GM18502 (cell line): ENCODE measurements around the gene USP25.

Source experiments
- ATAC-seq: cut with Tn5 transposase; IDR thresholded peaks from one replicate; pipeline ENCODE4 v1.9.1; 2021; ENCODE audit warnings: mild to moderate bottlenecking; ENCODE audit not compliant: unreplicated experiment, poor library complexity

USP25 gene

DNA sequence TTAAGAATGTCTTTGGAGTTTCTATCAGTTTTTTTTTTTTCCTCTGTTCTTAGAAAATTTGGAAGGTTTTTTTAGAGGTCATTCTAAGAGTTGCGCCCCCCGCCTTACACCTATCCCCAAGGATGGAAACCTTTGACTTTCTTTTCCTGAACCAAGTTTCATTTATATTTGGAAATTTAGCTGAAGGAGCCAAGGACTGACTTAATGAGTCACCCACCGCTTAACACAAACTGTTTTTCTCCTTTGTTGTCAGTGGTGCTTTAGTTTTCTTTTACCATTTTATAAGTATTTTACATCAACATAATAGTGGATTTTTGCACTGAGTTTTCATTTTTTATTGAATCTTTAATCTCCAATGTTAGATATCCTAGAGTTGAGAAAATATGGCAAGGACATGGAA is 25.3 kb downstream of the USP25 start:
- ATAC-seq, result no peak

DNA sequence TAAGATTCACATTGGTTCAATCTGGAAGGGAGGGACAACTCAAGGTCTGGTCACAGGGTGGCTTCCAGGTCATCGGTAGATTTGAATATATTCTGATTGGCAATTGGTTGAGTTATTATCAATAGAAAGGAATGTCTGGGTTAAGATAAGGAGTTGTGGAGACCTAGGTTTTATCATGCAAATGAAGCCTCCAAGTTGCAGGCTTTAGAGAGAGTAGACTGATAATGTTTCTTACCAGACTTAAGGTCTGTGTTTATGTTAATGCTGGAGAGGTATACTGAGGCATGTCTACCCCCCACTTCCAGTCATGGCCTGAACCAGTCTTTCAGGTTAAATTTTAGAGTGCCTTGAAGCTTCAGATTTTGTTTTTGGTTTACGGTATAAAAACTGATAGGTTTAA is 29.7 kb downstream of the USP25 start:
- ATAC-seq, result no peak

DNA sequence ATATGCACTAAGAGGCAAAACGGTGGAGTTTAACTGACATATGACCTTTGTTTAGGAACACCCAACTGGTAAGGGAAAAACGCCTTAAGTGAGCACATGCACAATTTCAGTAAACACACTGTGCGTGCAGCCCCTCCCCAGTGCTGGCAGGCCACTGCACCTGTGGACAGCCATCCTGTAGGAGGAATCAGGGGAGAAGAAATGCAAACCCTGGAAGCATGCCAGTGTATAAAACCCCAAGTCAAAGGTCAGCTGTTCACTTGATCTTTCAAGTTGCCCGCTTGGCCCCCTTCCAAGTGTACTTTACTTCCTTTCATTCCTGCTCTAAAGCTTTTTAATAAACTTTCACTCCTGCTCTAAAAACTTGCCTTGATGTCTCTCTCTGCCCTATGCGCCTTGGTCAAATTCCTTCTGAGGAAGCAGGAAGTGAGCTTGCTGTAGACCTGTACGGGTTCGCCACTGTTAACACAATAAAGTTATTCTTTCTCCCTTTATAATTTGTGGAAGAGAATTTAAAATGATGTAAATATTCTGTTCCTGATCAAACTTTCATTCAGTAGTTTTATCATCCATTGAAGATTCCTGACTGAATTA is 31.8 kb downstream of the USP25 start:
- no peak for ATAC-seq

DNA sequence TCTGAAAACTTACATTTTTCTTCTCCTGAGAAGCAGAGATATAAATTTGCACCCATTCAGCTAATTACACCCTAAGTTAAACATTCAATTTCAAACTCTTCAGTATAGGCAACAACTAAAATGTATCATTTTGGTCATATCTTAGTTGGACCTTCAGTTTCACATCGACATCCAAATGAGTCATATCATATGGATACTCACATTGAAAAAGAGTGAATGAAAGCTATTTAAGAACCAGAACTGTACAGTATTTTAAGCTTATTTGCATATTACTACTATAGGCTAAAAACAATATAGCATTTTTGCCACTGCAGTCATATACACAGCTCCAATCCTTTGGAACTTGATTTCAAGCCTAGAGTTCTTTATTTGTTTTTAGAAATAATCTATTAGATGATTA is 33.6 kb downstream of the USP25 start:
- no peak for ATAC-seq

DNA sequence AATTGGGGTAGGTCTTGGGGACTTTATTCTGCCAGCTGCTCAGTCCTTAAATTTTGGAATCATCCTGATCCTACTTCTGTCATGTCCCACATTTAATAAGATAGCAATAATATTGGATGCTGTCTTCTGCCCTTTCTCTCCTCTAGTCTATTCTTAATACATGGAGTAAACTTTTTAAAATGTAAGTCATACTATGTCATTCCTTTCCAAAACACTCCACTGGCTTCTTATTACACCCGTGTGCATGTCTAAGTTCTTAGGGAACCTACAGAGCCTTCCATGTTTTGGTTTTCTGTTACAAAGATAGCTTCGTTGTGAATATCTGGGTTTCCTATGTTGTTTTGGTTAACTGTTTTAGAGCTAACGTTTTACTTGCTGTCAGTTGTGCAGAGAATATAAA is 35.1 kb downstream of the USP25 start:
- ATAC-seq, result no peak

DNA sequence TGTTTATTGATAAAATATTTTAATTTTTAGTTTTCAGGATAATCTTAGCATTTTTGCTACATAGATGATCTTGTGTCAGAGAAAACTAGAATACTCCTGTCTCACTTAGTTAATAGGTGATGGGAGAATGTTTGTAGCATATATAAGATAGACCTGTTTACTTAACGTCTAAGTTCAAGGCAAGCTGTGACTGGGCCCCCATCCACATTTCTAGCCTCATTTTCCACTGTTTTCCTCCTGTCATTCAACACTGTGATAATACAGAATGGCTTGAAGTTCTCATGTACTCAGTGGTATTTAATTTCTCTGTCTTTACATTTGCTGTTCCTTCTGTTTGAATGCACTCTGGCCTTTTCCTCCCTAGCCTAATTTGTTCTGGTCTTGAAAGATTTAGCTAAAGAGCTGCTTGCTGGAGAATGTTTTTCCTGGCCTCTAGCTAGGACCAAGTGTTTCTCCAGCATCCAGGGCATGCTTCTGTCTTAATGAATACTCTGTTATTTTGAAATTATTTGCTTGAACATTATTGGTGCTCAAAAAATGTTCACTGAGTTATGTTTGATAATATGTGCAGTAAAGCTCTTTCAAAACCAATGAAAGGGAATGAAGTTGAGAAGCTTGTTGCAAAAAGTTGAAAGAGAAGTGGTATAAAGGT is 37.3 kb downstream of the USP25 start:
- no peak for ATAC-seq

DNA sequence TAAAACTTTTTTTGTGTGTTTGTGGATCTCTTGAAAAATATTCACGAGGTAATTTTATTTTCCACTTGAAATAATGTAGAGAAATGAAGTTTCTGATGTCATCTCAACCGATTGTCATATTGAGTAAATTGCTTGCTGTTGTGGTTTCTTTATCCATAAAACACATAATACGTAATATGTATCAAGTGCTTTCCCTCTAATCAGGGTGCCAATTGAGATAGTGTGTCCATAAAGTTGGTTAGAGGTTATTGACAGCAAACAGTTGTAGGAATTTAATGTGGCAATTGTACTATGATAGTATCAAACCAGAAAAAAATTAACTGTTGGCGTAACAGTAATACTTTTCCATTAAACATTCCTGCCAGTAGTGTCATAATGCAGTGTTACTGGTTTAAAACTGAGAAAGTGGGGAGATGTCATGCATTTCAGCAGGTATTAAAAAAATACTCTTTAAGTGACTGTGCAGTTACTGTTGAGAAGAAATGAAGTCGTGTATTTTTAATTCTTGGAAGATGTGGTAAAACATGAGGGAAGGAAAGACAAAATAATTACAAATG is 38.3 kb downstream of the USP25 start:
- no peak for ATAC-seq

DNA sequence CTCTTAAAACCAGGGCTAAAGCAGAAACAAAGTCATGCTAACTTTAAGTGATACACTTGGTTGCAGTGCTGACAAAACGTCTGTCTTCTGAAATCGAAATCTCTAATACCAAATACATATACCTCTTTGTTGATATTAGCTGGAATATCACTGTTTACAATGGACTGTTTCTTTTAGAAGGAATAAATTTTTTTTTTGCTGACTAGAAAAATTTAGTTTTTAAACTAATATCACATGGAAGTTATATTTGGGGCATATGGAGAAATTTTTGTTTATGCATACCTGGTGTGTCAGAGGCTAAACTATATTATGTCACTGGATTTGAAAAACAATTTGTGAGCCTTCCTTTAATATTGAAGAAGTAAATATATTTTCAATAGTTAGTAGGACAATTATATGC is 39.1 kb downstream of the USP25 start:
- no peak for ATAC-seq

DNA sequence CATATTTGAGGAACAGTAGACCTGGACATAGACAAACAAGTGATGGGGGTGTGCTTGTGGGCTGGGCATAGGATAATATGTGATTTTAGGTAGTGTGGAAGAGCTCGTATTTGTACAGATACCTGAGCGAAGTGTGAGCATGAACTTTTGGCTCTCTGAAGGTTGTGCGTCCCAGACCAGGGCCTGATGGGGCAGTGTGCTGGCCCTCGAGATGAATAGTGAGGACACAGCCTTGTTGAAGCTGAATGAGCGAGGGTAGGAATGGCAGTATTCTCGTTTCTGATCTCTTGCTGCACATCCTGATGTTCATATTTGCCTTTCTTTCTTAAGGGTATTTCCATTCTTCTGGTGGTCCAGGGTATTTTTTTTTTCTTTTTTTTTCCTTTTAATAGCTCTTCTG is 41.5 kb downstream of the USP25 start:
- no peak for ATAC-seq

DNA sequence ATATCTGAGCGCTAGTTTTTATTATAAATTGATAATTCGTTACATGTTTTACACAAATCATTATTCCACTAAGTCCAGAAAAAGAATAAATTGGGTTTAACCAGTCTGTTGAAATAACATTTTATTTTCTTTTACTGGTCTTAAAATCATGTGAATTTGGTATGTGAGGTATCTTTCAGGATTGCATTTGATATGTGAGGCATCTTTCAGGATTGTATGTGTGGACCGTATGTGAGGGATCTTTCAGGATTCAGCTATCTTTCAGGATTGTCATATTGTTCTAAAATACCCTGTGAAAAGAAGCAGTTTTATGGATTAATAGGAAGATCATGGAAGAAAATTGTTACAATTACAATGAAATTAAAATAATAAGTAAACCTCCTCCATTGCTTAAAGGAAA is 42.9 kb downstream of the USP25 start:
- no peak for ATAC-seq

DNA sequence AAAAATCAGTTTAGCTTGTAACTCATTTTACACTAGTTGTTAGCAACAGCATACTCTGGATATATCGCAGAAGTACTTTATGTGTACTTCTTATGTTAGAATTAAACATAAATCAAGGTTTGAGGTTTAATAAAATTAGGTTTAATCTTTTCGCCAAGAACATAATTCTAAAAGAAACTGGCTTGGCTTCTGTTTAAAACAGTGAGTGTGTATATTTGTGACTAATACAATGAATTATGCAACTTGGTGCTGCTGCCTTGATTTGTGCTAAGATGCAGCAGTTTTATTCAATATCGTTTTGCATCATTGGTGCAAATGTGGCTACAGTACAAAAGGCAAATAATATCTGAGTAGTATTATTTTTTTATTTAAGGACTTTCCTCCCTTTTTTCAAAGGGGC is 44.8 kb downstream of the USP25 start:
- no peak for ATAC-seq

DNA sequence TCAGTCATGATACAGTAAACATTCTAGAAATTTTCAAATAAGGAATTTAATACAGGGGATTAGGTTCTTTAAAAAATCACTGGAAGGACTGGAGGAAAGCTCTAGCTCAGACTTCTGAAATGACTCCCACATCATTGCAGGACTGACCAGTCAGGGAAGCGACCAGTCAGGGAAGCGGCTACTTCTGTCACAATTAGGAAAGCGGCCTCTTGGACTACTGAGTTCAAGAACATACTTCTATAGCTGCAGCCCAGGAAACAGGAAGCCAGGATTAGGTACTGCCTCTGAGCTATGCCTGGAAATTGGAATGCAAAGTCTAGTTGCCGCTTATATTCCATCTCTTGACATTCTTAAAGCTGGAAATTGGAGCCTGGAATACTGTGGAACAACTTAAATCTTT is 45.5 kb downstream of the USP25 start:
- ATAC-seq, result no peak

DNA sequence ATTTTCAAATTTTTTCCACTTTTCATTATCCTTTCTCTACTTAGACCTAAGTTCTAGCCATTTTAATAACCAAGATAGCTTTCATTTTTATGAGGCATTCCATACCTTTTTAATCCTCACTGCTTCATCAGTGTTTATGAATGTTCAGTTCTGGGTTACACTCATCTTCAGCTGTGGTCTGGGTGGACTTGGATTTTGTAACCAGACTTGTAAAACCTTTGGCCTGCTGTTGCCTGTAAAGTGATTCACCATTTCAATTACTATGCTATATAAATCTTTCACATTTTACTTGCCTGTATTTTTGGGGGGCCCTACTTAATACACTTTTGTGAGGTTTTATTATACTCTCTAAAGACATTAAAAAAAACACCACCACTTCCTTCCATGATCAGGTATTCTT is 46.2 kb downstream of the USP25 start:
- ATAC-seq, result no peak

DNA sequence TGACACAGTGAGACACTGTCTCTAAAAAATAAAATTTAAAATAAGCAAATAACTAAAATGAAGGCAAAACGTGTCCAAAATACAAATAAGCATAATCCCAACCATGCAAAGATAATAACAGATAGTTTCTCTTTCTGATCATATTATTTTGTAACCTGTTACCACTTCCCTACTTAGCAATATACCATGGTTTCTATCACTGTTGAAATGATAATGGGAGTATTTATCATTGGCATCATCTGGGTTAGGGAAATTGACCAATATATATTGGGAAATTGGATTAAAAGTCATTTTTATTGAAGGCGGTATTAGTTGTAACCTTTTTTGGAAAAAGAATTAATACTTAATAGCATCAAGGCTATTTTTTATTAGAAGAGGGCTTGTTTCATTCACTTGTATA is 47.0 kb downstream of the USP25 start:
- no peak for ATAC-seq

DNA sequence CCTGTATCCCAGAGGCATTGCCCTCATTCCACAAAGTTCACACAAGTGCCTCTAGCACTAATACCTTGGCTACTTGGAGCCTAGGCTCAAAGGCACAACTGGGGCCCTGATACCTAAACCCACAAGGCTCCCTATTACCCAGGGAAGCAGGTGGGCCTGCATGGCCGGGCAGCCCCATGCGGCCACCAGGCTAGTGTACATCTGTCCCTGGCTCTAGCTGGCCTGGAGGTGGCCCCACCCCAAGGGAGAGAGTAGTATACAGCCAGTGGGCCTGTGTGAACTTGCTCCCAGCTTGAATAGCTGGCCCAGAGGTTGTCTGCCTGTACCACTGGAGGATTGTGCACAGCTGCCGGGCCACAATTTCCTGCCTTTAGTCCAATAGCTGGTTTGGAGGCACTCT is 52.2 kb downstream of the USP25 start:
- no peak for ATAC-seq

DNA sequence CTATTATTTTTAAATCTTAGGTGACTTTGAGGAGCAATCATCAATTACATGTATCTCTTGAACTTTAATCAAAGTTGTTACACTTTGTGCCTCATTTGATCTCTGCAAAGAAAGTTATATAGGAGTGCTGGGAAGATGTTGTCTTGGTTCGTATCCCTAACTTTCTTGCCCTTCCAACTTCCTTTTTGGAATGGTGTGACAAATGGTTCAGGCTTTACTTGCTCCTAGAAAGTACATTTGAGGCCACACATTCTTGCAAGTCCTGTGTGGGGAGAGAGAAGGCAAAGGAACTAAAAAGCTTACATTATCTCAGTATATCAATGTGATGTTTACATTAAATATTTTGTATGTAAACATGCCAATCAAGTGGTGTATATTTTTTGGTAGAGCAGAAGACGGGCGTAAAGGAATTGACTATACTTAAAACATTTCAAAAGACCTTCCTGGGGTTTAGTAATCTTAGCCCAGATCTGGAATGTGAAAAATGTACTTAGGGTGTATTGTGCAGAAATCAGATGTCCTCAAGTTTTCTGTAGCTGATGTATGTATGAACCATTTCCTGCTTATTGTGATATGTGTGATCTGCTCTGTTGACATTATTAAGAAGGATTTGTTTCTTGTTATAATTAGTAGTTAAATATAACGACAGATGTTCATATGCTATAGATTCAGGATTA is 59.2 kb downstream of the USP25 start:
- ATAC-seq, result no peak

DNA sequence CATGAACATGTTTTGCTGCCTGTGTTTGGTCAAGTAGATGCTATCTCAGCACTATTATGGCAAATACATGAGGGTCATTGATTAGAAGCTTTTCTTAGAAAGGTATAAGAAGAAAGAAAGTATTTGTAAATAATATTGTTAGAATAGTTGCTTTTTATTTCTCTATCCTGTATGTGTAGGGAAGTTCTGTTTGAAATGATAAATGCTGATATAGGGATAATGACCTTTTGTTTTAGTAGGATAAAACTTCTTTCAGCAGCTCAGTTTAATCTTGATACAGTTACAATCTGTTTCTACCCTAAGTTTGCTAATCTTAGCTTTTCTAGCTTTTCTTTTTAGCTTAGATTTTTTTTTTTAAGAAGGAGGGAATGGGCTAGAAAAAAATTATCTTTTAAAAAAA is 63.3 kb downstream of the USP25 start:
- ATAC-seq, result no peak

DNA sequence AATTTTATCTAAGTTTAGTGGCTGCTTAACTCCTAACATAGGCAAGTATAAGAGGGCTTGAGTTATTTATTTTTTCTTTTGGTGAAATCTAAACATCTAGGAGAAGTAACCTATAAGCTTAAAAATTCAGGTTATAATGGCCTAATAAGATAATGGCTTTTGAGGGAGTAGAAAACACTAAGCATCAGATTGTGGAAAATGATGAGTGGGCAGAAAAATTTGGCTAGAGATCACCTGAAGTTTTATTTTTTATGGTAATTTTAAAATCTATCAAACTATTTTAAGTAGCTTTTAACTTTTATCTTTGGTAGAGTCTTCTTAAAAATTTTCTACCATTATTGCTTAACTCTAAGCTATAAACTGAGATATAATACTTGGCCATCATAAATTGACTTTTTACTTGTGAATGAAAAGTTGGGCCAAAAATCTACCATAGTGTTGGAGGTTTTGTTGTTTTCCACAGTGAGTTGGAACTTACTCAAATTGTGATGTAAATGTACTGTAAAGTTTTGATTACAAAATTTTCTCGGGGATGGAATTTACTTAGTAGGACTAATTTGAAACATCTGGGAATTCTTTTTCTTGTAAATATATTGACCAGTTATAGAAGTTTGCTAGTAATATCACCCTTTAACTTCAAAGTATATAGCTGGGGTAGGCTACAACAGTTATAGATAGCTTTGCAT is 63.9 kb downstream of the USP25 start:
- no peak for ATAC-seq

DNA sequence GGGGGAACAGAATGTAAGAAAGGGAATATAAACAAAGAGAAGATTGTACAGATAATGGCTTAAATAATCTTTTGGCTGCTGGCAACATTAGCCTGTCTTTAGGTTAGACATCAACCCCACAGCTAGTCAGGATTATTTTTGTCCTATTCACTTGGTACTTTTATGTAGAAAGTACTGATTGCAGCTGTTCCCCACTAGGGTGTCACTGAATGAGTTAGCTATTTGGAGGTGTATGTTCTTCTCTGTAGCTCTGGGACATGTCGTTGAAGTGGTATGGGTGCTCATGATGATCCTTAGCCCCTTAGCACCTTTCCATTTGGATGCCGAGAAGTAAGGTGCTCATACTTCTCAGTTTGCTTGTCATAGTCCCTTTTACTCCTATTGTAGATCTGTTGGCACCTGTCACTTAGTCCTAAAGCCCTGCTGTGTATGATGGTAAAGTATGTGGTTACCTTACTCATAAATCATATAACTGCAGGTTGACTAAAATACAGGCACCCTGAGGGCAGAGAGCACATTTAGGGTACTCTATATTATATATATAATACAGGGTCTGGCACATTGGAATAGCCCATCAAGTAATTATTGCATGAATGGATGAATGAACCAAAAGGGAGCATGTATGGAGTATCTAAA is 64.6 kb downstream of the USP25 start:
- ATAC-seq, result no peak

DNA sequence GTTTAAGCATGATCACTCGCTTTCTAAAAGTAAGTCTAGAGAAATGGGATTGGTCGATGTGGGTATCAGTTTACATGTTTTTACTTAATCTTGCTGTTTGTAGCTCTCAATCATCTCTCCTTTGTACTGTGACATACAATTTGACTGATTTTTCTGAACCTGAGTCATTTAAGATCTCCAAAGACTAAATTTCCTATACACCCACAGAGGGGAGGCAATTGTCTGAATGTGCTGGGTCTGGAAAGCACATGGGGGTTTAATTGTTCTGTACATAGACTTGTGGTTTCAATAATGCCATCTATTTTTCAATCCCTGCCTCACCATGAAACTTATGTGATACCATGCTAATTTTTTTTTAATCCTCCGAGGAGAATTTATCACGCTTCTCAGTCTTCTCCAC is 65.8 kb downstream of the USP25 start:
- ATAC-seq, result no peak
